Esophagus squamous epithelium (tissue), 4 donors: ENCODE data around the gene SIM1.

Source experiments
- CTCF ChIP-seq, 6 experiments: fragments of 450-650 bp in 4 of 6; fragments of 200-600 bp in 2 of 6; sonication (generic) in 2 of 6; IDR thresholded peaks; one replicate each; pipeline ENCODE4 v1.5.1; 2016 to 2019; ENCODE audit warnings: antibody characterized with exemption in 6 of 6, mild to moderate bottlenecking in 4 of 6, moderate library complexity in 4 of 6
- POLR2A ChIP-seq, 4 donors: fragments of 450-650 bp; IDR thresholded peaks; one replicate each; pipeline ENCODE4 v1.6.1; 2017; ENCODE audit warnings: antibody characterized with exemption in 4 of 4, mild to moderate bottlenecking in 4 of 4, moderate library complexity in 3 of 4

DNA sequence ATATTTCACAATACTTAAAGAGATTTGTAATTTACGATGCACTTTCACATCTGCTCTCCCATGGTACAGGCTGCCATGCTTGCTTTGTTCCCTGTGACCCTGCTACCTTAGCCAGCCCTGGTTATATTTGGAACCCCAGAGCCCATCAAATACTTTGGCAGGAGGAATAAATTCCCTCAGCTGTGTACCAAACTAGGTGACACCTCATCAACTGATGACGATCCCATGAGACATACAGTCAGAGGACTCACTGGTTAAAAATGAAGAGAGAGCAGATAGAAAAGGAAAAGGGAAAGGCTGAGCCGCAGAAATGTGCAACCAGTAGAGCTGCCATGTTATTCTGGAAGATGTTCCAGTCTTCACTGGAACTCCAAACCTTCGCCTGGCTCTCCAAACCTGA, 120.0 kb downstream of the SIM1 start:
- TF ChIP-seq CTCF (IDR thresholded peaks at IDR 0.05): no peak
- TF ChIP-seq POLR2A (IDR thresholded peaks at IDR 0.05): no peak
